Stimulated activated CD4-positive, alpha-beta T cell treated with anti-CD3 and anti-CD28 coated beads, Interleukin-2, amount 100 ng/mL, for 24 hours (primary cell): ENCODE measurements around the gene GAB2.

ENCODE experiments used
- DNase-seq, 2 donors: peaks; one replicate each; pipeline ENCODE4 v3.0.0-alpha.2; 2020

The GAB2 gene

DNA sequence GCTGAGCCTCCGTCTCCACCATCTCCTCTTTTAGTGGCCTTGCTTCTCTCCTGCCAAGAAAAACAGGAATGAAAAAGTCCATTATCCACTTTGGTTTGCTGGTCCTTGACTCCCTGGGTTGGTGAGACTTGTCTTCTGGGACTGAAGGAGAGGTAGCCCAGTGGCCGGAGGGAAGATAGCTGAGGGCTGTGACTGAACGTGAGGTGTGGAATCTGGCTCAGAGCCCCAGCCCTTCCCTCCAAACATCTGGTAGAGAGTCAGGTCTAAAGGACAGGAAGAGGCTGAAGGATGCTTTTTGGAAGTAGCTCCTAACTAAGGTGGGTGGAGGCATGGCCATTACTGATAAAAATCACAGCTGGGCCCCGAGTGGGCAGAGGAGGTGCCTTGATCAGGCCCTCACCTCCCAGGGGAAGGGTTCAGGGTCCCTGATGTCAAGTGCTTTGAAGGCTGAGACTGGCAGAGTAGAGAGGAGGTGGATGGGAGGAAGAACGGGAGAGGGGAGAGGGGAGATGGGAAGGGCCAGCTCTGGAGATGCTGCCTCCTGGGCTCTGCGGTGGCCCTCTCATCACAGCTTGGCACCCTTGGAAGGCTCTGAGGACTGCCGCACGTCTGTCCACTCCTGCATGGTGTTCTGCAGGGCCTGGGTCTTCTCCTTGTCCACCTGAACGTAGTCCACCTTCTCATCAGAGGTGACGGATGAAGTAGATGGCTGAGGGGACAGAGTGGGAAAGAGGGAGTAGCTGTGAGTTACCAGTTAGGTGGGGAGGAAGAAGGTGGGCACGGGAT is 198.7 kb downstream of the GAB2 start:
- no peak for DNase-seq

DNA sequence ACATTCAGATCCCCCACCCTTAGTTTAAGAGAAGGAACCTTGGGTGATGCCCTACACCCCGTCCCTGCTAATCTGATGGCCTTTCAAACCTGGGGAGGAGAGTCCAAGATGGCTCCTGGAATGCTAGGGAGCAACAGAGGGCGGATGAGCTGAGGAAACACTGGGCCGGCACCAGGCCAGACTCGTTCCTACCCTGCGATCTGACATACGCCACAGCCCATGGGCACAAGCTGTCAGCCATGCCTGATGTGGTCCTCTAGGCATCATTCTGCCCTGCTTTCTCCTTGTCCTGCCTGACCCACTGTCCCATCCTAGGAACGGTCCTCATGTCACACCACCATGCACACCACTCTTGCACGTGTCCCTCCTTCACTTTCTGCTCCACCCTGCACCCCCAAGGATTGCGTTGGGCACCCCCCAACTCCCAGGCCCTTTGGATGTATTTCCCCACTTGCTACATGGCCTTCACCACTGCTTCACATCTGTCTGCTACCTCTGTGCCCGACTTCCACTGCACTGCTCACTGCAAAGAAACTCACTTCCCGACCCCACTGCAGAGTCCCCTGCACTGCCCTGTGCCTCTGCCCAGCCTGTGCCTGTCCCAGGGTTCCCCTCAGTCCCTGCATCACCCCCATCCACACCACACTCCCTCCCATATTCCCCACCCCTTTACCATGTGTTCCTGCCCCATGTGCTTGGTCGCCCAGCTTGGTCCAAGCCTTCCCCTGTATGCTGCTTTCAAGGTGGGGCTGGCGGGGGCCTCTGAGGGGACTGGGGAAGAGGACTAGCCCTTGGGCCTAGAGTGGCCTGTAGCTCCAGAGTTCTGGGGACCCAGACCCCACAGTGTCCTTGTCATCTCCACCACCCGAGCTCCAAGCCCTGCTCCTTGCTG is 199.7 kb downstream of the GAB2 start:
- no peak for DNase-seq

DNA sequence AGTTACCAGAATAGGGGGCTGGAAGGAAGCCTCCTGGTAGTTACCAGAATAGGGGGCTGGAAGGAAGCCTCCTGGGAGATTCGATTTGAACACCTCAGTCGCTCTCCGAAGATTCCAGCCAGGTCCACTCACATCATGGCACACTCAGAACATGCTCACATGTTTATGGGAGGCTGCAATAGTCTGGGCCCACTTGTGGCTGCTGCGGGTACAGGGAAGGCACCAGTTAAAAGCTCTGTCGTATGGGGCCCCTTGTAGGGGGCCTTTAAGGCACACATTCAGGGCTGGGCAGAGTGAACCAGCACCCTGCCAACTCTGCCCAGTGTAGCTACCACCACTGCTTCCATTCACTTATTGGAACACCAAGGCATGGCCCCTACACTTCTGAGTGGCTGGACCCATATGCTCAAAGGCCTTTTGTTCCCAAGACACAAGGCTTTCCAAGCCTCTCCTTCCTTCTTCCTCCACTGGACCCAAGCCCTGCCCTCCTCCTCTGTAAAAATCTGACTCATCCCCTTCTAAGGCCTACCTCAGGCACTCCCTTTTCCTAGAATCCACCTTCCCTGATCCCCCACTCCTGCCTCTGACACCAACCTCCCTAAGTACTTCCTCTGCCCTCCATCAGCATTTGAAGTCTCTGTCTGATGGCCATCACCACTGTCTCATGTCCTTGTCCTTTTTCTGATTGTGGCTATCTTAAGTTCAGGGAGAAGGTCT is 200.9 kb downstream of the GAB2 start:
- no peak for DNase-seq

DNA sequence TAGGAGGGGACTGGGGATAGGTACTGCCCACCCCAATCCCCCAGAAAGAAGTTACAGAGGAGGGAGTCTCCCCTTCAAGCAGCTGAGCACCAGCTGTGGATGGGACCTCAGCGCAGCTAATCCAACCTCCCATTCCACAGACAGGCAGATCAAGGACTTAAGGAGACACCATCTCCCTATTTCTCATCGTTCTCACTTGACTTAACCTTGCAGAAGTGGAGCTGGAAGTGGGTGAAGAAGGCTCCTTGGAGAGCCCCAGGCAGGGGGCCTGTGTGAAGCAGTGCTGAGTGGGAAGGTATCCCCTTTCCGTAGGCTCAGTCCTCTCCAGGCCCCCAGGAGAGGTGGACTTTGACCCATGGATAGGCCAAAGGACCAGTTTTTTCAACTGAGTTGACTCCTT is 201.6 kb downstream of the GAB2 start:
- no peak for DNase-seq

DNA sequence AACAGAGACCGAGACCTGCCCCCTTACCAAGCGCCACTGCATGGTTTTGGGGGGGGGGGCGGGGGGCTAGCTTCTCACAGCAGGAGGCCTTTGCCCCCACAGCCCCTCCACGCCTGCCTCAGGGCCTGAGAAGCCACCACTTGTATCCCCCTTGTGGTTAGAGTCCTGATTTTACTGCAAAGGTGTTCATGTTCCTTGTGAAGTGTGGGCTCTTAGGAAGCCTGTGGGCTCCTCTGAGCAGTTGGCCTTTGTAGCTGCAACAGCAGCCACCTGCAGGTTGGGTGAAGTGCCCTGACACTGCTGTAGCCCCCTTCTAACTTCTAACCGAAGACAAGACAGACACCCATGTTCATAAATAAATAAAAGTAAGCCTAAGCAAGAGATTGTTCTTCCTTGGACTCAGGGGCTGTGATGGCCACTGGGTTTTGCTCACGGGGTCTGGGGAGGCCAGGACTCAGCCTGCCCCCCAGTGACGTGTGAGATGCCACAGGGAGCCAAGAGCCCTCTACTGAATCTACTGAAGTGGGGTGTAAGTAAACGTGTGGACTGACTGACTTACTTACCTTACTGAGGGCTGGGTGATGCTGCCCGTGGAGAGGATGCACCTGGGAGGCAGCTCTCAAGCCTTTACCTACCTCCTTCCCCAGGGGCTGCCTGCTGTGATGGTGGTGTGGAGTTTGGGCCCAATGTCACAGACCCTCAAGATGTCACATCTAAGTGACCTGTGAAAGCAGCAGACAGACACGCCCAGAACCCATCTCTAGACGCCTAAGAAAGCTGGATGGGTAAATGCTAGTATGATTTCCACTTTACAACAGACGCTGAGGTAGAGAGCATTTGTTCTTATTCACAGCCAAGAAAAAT is 203.1 kb downstream of the GAB2 start:
- no peak for DNase-seq

DNA sequence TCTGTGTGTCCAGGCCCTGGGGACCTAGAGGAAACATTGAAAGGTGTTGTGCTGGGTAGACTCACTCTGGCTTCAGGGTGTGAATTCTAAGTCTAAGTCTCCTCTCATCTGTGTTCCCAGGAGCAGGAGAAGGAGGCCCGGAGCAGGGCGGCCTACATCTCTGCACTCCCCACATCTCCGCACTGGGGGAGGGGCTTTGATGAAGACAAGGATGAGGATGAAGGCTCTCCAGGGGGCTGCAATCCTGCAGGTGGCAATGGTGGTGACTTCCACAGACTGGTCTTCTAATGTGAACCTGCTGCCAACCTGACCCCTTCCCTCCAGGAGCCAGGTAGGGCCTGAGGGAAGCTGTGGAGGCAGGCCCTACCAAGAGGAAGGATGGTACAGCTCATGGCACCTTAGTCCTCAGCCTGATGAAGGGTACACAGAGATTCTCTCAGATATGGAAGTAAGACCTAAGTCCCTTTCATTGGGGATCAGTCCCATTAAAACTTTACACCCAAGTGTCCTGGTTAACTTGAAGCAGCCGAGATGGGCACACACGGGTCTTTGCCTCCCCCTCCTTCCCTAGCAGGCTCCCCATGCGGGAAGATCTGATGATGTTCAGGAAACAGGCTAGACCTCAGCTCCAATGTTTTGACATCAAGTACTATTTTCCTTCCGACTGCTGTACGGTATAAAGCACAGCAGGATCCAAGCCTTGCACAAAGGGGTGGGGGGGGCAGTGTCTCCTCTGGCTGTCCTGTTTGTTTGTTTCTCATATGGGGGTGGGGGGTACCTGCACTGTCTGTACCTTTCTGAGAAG is 203.9 kb downstream of the GAB2 start:
- no peak for DNase-seq

DNA sequence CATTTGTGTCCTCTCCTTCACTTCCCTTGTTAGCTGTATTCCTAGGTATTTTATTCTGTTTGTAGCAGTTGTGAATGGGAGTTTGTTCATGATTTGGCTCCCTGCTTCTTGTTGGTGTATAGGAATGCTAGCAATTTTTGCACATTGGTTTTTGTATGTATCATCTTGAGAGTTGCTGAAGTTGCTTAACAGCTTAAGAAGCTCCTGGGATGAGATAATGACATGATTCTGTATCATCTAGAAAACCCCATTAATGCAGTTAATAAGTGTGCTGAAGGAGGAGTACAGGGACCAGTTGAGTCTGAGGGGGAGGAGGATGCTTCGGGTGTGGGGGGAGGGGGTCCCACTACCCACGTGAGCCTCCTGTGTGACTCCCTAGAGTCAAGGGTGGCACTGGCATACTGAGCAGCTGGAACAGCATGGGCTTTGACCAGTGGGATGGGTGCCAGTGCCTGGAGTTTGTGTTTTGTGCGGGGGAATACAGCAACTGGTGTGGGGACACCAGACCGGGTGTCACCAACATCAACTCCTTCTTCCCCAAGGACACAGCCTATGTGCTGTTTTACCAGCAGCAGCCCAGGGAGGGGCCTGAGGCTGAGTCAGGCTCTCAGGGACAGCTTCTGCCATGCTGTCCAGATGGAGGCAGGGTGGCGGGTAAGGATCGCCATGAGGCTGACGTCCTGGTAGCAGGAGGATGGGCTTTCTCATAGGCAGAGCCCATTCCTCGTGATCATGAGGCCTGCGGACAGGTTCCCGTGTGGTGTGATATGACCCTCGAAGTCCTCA is 204.8 kb downstream of the GAB2 start:
- DNase-seq: no peak

DNA sequence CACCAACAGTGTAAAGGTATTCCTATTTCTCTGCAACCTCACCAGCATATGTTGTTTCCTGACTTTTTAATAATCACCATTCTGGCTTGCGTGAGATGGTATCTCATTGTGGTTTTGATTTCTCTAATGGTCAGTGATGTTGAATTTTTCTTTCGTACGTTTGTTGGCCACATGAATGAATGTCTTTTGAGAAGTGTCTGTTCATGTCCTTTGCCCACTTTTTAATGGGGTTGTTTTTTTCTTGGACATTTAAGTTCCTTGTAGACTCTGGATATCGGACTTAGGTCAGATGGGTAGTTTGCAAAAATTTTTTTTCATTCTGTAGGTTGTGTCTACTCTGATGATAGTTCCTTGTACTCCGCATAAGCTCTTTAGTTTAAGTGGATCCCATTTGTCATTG is 206.1 kb downstream of the GAB2 start:
- no peak for DNase-seq

DNA sequence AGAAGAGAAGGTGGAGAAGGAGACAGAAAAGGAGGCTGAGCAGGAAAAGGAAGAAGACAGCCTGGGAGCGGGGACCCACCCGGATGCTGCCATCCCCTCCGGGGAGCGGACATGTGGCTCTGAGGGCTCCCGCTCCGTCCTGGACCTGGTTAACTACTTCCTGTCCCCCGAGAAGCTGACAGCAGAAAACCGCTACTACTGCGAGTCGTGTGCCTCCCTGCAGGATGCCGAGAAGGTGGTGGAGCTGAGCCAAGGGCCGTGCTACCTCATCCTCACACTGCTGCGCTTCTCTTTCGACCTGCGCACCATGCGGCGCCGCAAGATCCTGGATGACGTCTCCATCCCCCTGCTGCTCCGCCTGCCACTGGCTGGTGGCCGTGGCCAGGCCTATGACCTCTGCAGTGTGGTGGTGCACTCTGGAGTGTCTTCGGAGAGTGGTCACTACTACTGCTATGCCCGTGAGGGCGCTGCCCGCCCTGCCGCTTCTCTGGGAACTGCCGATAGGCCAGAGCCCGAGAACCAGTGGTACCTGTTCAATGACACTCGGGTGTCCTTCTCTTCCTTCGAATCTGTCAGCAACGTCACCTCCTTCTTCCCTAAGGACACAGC is 207.5 kb downstream of the GAB2 start:
- no peak for DNase-seq

DNA sequence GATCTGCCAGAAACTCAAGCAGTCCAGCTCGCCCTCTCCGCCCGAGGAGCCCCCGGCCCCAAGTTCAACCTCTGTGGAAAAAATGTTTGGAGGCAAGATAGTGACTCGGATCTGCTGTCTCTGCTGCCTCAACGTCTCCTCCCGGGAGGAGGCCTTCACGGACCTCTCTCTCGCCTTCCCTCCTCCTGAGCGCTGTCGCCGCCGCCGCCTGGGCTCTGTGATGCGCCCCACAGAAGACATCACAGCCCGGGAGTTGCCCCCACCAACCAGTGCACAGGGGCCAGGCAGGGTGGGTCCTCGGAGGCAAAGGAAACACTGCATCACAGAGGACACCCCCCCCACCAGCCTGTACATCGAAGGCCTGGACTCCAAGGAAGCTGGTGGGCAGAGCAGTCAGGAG is 208.1 kb downstream of the GAB2 start:
- DNase-seq: no peak

DNA sequence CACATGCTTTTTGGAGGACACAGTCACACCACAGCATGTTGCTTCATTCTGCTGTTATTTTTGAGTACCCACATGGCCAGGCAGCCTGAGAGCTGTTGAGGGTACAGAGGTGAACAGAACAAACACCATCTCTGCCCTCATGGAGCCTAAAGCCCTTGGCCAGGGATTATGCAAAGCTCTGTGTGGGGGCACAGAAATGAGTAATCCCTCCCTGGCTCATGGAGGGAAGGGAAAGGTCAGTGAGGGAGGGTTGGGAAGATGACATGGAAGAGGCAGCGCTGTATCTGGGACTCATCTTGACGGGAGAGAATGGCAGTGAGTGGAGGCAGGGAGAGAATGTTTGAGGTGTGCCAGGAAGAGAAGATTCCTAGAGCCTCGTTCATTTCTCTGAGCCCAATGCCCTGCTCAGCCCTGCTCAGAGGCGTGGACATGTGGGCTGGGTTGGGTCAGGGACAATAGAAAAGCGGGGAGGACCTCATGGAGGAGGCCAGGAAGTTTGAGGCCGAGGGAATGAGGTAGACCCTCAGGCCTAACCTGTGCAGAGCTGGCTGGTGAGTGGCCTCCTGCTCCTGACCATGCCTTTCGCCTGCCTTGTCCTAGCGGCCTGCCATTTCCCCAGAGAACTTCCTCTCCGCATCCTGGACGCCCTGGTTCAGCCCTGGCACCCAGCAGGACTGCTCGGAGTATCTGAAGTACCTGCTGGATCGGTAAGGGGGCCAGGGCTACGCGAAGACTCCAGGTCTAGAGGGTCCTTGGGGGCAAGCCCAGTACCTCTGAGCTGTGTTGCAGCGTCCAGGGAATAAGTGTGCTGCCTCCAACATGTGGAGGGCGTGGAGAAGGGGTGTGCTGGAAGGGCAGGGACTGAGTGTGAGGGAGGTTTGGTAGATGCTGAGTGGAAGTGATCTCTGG is 209.1 kb downstream of the GAB2 start:
- DNase-seq: no peak

DNA sequence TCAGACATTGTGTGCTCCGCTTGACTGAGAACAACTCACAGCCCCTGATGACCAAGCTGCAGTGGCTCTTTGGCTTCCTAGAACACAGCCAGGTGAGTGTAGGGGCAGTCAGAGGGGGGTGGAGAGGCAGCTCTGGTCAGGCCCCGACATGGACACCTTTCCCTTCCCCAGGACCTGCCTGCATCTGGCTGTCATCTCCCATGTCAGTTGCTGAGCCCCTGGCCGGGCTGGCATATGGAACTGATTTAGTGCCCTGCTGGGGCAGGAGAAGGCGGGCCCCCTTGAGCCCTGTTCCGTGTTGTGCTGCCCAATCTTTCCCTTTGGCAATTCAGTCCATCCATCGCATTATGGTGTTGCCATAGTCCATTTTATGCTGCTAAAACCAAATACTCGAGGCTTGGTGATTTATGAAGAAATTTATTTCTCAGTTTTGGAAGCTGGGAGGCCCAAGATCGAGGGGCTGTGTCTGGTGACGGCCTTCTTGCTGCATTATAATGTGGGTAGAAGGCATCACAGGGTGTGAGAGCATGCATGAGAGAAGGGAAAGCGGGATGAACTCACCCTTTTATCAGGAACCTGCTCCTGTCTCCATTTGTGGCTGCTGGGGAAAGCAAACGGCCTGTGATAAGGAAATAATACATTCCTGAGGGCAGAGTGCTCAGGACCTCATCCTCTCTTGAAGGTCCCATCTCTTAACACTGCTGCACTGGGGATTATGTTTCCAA is 209.9 kb downstream of the GAB2 start:
- no peak for DNase-seq

DNA sequence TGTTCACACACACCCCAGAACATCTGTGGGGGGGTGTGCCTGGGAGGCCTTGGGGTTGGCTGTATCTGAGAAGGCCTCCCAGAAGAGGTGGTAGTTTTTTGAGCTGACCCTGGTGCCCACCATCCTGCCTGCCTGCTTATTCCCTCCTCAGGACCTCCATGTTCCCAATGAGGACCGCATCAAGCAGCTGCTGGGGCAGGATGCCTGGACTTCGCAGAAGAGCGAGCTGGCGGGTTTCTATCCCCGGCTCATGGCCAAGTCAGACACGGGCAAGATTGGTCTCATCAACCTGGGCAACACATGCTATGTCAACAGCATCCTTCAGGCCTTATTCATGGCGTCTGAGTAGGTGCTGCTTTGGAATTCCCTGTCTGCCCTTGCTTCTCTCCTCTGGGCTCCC is 211.9 kb downstream of the GAB2 start:
- DNase-seq: no peak

DNA sequence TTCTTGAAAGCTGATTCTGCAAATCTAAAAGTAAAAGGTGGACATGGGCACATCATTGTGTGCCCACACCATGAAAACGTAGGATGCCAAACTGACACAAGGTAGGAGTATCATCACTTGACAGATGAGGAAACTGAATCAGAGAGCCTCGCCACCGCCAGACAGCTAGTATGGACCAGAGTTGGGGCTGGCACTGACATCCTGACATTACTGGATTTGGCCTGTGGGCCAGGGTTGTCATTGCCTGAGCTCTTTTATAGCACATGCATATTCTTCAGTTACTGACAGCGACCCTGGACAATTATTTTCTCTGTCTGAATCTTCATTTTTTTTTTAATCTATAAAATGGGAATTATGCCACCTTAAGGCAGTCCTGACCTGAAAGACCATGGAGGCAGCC is 212.4 kb downstream of the GAB2 start:
- no peak for DNase-seq

DNA sequence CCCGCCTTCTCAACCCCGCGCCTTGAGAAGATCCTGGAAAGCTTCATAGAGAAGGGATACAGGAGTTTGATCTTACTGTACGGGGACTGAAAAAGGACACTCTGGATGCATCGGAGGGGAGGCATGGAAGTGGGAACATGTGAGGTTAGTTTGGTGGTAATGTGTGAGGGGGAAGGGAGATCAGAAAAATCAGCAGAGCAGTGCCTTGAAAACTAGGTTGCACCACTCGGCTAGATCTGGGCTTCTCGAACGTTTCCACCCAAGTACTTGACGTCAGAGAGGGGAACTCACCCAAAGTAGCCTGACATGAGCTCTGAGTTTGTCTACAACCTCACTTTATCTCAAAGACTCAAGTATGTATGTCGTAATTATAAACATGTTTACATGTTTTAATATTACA is 214.4 kb downstream of the GAB2 start:
- DNase-seq: no peak

DNA sequence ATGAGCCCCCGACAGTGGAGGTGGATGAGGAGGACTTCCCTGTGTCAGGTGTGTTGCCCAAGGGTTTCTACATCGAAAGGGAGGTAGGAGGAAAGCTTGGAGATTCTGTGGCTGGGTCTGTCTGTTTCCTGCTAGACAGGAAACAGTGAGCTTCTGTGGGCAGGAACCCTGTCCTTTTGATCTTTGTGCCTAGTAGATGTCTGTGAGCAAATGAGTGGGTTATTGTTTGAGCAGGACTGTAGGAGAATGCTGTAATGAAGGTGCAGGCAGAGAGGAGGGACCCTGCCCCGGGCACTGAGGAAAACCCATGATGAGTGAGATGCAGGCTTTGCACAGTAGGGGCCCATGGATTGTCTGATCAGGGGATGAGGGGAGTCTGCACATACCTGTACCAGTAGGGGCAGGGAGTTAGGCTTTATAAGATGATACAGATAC is 214.9 kb downstream of the GAB2 start:
- DNase-seq: peak; percentile 18 to 30

DNA sequence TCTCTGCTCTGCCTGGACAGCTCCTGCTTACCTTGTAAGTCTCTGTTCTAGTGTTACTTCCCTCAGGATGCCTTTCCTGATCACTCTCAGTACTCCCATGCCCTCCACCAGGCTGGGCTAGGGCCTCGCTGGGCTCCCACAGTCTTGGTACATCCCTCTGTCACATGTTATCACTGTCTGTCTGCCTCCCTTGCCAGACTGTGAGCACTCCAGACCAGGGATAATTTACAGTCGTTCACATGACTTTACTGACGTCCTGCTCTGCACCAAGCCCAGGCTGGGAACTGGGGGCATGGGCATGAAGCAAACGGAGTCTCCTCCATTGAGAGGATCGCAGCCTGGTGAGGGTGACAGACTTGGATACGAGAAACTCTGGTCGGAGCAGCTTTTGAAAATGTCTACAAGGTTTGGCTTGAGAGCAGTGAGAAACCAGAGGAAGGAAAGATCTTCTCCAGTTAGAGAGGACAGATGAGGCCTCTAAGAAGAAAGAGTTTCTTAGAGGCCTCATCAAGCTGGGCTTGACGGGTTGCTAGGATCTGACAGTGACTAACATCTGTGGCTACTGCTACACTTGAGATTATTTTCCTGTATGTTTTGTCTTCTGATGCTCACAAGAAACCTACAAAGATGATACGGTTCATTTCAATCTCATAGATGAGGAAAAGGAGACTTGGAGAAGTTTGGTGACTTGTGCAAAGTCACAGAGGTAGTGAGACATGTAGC is 216.4 kb downstream of the GAB2 start:
- no peak for DNase-seq

DNA sequence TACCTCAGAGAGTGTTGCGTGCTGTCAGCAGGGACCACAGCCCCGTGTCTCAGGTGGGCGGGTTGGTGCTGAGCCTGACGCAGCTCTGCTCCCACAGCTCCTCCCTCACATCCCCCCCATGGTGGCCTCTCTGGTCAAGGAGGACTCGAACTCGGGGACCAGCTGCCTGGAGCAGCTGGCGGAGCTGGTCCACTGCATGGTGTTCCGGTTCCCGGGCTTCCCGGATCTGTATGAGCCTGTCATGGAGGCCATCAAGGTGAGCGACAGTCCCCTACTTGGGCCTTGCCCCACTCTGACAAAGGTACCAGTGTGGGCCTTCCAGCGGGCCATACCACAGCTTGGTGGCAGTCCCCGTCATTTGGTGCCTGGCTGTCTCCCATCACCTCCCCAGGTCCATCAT is 217.1 kb downstream of the GAB2 start:
- DNase-seq: no peak
